Measurements from ENCODE around the gene RAB21.
A peak's percentile ranks its signal among the peaks of the same experiment; 100 is the strongest.

Gene RAB21, protein sequence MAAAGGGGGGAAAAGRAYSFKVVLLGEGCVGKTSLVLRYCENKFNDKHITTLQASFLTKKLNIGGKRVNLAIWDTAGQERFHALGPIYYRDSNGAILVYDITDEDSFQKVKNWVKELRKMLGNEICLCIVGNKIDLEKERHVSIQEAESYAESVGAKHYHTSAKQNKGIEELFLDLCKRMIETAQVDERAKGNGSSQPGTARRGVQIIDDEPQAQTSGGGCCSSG

DNA sequence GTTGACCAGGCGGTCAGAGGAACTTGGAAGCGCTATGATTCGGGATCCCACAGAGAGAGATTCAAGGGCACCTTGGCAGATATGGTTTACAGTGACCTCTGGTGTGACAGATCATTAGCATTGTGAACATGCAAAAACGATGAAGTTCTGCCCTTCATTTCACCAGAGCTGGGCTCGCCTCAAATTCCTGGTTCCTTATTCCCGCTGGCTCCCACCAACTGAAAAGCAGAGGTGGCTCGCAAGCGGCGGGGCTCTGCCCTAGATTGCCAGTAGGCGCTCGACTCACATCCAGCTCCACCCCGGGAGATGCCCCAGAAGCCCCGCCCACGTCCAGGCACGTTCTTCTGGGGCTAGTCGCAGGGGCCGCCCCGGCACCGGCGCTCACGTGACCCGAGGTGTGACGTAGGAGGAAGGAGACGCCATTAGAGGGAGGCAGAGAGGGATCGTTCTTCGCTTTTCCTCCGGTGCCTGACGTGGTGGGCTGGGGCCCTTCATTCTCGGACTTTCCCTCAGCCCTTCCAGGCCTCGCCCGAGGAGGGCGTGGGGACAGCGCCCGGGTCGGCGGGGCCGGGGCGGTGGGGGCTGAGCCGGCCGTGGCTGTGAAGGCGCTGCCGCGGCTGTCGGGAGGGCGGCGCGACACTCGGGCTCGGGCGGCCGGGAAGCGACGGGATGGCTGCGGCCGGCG lies at the start of gene RAB21:
Gene RAB21 (plus strand): TSS at position 403 of the 685 bp plus-strand sequence. CDS start 267 bp downstream, at position 670.
- peak; percentile 99 for DNase-seq (ENCODE audit: low read depth)

DNA sequence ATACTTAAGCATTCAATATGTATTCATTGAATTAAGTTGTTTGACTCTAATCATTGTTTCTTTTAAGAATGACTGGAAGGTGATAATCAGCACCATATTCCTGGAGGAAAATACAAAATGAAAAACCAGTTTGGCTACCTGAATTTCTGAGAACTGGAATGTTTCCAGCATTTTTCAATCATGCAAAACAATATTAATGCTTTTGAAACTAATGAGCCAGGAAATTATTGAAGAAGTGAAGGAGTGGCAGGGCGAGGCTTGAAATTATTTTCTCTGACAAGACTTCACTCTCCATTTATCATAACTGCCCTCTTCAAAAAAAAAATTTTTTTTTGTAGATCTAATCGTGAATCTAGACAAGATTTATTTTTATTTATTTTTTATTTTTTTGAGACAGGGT lies 49.7 kb upstream of the RAB21 start:
- no peak for DNase-seq (ENCODE audit: low read depth)

DNA sequence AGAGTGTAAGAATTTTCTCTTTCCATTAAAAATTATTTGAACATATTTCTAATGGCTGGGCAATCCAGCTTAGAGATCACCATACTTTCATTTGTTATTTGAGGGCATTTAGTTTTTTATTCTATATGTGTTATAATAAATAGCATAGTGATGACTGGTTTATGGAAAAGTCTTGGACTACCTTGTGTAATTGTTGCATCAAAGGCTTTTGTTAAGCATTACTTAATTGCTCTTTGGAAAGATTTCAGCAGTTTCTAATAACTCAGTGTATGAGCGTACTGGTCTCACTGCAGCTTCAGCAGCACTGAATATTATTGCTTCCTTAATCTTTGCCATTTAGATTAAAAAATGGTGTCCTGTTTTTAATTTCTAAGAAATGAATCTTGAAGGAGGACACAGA lies 46.0 kb upstream of the RAB21 start:
- no peak for DNase-seq (ENCODE audit: low read depth)

DNA sequence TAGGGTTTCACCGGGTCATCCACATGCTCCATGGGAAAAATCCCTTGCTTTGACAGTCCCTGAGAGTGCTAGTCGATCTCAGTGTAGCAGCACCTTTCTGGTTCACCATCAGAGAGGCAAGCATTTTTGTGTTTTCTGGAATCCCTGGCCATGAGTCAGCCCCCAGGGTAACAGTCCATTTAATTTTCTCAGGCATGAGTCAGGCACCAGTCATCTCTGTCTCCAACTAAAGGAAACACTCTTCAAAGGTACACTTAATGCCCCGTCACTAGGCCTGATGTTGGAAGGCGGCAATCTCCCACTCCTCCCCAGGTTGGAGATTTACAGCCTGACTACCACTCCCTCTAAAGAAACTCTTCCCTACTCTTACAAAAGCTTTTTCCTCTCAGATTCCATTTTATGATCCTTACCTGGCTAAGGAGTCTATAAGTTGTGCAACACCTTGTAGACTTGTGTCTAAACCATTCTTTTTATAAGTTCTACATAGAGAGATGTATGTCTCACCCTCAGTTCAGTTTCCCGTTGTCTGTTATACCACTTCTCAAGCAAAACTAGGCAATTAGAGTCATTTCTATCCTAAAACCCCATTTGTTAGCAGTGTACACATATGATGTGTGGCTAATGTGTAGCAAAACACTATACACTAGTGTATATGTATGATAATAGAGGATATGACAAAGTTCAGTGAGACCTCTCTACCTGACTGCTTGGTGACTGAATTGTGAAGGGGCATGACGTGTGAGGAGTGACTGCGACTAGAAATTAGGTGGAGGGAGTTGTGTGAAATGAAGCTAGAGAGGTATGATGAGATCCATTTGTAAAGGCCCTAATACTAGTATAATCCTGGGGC lies 44.2 kb upstream of the RAB21 start:
- no peak for DNase-seq (ENCODE audit: low read depth)

DNA sequence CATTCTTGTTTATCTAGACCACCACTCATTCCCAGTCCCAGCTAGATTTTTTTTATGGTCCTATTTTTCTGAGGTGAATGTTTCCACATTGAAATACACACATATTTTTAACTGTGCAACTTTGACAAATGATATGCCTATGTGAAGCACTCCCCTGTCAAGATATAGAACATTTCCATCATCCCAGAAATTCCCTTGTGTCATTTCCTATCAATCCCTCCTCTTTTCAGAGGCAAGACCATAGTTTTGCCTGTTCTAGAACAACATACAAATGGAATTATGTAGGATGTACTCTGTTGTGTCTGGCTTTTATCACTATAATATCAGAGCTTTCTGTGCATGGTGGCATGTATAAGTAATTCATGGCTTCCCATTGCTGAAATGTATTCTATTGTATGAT lies 36.1 kb upstream of the RAB21 start:
- DNase-seq (ENCODE audit: low read depth), result no peak

DNA sequence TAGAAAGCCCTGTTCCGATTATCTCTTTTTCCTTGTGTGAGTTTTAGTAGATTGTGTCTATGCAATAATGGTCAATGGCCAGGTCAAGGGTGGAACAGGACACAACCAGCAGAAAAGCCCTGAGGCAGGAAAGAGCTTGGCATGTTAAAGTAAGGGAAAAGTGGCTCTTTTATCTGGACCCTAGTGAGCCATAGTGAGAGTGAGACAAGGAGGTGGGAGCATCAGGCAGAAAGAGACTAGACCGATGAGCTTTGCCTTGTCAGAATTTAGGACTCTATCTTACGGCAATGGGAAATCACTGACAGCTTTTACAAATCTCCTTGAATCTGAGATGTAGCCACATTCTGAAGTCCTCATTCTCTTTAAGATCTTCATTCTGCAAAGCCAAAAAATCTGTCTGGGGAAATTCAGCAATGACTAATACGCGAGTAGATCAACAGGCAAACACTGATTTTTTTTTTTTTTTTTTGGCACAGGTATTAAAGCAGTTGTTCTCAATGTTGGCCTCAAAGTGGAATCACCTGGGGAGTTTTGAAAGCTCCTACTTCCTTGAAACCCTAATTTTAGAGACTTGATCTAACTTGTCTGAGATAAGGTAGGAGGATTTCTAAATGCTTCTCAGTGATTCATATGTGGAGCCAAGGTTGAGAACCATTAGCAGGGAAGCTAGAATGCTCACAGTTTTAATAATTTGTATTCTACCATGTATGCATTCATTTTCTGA lies 34.9 kb upstream of the RAB21 start:
- no peak for DNase-seq (ENCODE audit: low read depth)

DNA sequence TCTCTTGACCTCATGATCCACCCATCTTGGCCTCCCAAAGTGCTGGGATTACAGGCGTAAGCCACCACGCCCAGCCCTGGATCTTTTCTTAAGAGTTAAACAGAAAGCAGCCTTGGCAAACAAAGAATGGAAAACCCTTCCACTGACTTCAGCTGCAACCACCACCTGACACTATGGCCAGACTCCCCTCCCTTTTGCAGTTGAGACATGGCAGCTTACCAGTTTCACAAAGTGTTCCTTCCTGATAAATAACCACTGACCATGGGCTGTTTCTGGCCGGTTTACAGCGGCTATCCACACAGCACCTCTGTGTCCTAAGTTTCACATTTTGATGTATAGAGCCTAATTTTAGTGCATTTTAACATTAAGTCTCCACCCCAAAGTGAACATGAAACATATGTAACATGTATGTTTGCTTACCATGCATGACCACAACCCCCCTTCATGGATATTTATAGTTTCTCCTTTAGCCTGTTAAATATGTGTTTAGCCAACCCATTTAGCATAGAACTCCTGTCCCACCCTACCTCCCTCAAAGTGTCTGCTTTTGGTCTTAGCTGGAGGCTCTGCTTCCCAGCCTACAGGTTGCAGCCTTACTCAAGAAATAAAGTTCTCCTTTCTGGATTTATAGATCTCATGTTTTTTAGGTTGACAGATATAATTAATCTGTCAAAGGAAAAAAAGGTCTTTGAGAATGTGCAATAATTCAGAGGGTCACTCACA lies 32.7 kb upstream of the RAB21 start:
- no peak for DNase-seq (ENCODE audit: low read depth)

DNA sequence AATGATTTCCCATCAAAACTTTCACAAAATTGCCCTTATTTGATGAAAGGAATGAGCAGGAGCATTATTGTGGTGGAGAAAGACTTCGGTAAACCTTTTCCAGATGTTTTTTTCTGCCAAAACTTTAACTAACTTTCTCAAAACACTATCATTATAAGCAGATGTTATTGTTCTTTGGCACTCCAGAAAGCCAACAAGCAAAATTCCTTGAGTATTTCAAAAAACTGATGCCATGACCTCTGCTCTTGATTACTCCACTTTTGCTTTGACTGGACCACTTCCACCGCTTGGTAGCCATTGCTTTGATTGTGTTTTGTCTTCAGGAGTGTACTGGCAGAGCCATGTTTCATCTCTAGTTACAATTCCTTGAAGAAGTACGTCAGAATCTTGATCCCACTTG lies 29.7 kb upstream of the RAB21 start:
- DNase-seq (ENCODE audit: low read depth), result no peak

DNA sequence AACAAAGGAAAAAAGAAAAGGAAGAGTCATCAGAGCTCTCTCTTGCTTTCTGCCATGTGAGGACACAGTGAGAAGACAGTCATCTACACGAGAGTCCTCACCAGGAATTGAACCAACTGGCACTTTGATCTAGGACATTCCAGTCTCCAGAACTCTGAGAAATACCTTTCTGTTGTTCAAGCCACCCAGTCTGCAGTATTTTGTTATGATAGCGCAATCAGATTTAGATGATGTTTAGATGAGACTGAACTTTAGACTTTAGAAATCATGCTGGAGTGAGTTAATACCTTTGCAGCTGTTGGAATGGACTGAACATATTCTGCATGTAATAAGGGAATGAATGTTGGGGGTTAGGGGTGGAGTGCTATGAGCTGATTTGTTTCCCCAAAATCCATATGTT lies 28.1 kb upstream of the RAB21 start:
- DNase-seq (ENCODE audit: low read depth), result no peak

DNA sequence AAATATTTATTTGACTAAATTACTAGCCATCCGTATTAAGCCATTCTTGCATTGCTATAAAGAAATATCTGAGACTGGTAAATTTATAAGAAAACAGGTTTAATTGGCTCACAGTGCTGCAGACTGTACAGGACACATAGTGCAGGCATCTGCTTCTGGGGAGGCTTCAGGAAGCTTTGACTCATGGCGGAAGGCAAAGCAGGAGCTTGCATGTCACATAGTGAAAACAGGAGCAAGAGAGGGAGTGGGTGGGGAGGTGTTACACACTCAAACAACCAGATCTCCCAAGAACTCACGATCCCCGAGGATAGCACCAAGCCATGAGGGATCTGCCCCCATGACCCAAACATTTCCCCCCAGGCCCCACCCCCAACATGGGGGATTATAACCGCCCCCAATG lies 26.7 kb upstream of the RAB21 start:
- no peak for DNase-seq (ENCODE audit: low read depth)

DNA sequence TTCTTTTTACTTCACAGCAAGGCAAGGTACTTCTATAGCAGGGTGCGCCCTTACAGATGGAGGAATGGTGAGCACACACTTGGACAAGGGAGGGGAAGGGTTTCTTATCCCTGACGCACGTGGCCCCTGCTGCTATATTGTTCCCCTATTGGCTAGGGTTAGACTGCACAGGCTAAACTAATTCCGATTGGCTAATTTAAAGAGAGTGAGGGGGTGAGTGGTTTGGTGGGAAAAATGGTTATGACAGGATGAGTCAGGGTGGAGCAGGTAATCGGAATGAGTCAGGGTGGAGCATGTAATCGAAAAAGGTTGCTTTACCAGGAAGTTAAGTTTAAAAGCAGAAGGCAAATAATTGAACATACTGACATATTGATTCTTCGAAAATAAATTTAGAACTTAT lies 23.7 kb upstream of the RAB21 start:
- DNase-seq (ENCODE audit: low read depth), result no peak

DNA sequence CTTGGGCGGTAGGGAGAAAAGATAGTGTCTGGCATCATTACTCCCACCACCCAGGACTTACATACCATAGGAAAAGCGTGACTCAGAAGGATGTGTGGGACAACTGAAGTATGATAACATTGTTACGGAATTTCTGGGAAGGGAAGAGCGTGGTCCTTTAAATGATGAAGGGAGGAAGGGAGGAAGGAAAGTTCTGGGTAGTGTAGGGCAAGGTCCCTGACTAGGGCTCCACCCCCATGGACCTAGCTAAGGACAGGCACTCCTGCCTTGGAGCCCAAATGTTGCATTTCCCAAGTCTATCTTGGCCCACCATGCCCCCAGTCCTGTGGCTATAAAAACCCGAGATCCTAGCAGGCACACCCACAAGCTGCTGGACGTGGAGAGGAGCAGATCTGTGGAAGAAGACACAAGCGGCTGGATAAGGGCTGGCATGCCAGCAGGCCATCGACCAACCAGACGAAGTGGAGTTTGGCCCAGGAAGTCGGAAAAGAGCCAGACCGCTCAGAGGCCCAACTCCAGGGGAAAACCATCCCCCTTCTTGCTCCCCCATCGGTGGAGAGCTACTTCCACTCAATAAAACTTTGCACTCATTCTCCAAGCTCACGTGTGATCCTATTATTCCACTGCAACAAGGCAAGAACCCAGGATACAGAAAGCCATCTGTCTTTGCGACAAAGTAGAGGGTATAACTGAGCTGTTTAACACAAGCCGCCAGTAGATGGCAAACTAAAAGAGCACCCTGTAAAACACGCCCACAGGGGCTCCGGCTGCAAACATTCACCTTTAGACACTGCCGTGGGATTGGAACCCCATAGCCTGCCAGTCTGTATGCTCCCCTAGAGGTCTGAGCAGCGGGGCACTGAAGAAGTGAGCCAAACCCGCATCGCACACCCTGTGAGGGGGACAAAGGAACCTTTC lies 23.0 kb upstream of the RAB21 start:
- DNase-seq (ENCODE audit: low read depth), result no peak

DNA sequence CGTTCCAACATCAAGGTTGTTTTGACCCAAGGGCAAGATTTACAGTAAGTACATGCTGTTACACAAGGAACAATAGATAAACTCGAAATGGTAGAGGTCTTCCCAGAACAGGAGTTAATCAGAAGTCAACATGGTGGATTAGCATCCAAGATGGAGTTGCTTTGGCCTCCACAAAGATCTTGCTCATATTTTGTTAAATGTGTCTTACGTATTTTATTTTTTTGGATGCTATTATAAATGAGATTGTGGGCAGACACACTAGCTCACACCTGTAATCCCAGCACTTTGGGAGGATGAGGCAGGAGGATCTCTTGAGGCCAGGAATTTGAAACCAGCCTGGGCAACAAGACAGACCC lies 22.3 kb upstream of the RAB21 start:
- DNase-seq (ENCODE audit: low read depth), result no peak

DNA sequence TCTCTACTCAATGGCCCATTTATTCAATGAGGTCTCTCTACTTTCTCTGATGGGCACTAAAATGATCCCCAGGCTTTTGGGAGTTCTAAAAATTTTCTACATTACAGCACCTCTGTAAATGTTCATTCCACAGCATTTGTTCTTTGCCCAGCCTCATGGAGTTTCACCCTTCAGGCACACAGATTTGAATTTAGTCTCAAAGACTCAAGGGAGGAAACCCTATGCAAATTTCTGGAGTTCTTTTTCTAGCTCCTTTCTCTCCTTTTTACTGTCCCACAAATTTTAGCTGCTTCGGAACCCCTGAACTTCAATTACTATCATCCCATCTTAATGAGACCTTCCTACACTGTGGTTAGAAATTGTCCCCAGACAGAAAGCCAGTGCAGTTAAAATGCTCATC lies 17.5 kb upstream of the RAB21 start:
- no peak for DNase-seq (ENCODE audit: low read depth)

DNA sequence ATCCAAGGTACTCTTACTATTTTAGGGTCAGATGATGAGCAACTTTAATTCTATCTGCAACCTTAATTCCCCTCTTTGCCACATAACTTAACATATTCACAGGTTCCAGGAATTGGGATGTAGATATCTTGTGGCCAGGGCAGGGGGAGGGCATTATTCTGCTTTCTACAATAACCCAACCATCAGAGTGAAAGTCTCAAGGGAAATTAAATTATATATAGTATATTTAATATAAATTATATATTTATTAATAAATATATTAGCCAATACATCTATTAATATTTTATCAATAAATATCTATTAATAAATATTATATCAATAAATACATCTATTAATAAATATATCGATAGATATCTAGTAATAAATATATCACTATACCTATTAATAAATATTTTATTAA lies 11.7 kb upstream of the RAB21 start:
- no peak for DNase-seq (ENCODE audit: low read depth)

DNA sequence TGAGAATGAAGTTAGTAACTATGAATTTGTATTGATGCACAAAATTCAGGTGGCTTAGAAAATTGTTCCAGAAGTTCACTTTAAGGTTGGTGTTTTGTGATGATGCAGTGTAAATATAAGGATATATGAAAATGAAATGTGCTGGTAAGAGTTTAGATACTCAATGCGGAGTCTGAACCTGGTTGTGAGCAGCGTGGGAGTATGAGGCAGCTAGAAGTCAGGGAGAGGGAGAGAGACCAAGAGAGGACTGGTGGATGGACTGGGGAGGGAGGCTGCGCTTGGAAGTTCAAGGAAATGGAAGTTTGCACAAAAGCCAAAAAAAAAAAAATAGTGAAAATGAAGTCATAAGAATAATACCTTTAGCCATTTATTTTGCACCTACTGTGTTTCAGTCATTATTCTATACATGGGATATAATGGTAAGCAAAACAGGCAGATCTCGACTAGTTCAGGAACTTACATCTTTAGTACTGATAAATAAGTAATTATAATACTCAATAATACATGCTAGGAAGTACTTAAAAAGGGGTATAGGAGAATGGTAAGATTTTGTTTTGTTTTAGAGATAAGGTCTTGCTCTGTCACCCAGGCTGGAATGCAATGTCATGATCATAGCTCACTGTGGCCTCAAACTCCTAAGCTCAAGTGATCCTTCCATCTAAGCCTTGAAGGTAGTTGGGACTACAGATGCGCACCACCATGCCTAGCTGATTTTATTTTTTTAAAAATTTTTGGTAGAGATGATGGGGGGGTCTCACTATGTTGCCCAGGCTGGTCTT lies 10.0 kb upstream of the RAB21 start:
- no peak for DNase-seq (ENCODE audit: low read depth)

DNA sequence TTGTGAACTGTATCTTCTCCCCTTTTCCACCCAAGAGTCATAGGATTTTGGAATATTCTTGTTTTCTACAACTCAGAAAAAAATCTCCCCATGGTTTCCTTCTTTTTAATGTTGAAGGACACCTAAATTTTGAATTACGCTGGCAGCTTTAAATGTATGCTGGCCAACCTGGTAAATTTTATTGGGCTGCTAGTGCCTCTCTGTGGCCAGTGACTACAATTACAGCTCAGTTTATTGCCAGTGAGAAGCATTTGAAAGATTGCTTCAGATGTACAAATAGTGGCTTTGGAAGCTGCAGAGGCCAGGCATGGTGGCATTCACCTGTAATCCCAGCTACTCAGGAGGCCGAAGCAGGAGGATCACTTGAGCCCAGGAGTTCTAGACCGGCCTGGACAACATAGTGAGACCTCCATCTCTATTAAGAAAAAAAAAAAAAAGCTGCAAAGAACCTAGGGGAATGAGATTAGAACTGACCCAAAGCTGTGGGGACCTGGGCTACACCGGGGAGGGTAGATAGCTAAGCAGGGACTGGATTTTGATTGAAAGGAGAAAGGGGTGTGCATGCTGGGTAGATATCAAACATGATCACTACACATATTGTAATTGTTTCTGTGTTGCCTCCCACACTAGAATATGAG lies 7.6 kb upstream of the RAB21 start:
- peak; percentile 30 for DNase-seq (ENCODE audit: low read depth)

DNA sequence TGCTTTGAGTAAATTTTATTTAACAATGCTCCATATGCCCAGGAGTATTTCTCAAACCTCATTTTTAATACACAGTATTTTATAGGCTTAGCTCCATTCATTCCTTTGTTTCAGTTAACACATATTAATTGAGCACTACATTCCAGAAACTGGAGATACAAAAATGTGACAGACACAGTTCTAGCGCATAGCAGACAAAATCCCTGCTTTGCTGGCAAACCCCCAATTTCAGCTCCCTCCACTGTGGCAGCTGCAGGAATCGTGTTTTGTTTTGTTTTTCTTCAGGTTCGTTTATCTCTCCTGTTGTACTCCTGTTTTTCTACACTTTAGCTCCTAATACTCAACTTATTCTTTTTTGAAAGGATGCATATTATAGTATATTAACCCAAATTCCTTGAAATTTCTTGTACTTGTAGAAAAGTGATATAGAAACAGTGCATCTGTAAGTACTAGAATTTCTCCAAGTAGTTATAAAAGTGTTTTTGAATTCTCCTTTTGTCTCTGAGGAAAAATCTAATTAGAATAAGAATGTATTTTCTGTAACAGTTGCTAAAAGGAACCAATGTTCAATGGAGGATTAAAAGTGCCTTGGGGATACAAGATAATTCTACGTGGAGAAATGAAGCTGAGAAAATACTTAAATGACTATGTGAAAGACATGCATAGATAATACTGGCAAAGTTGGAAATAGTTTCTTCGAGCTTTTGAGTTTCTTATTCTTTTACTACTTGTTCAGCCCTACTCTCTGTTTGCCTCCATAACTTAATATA lies 6.4 kb upstream of the RAB21 start:
- no peak for DNase-seq (ENCODE audit: low read depth)

DNA sequence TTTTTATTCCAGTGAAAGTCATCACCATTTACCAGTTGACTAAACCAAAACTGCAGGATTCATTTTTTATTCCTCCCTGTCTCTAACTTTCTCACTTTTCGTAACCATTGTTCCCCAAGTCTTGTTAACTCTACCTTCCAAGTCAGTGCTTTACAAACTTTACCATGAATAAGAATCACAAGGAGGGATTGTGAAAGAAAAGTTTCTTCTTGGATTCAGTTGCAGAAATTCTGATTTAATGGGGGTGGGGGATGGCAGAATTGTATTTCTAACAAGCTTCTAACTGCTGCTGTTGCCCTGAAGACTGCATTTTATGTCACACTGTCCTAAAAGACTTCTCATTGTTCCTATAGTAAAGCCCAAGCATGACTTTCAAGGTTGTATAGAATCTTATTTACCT lies 5.0 kb upstream of the RAB21 start:
- DNase-seq (ENCODE audit: low read depth), result no peak

Data from stimulated activated CD4-positive, alpha-beta T cell treated with anti-CD3 and anti-CD28 coated beads, Interleukin-2, amount 100 ng/mL, for 4 hours (primary cell).